ENCODE data around the gene HLA-F.

GRCh38 chr6:29730575-29731126 is 7.4 kb downstream of the HLA-F start:
- no peak for TF ChIP-seq POLR2AphosphoS5 (IDR thresholded peaks at IDR 0.05; ENCODE audit: low read depth, low read length)
- no peak for TF ChIP-seq SIN3A (IDR thresholded peaks at IDR 0.05; ENCODE audit: borderline replicate concordance, insufficient read depth, low read length)
